Measurements from ENCODE around the gene CD63.
A peak's percentile ranks its signal among the peaks of the same experiment; 100 is the strongest.

CD63 gene

DNA sequence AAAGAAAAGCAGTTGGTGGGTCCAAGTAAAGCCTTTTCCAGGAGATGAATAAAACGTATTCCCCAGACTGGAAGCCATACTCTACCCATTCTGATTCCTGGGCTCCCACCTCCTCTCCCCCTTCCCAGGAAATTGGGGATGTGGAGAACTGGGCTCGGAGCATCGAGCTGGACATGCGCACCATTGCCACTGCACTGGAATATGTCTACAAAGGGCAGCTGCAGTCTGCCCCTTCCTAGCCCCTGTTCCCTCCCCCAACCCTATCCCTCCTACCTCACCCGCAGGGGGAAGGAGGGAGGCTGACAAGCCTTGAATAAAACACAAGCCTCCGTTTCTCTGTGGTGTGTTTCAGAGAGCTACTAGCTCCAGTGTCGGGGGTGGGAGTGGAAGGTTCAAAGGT is 9.4 kb downstream of the CD63 start:
- TF ChIP-seq, protein P1, sequence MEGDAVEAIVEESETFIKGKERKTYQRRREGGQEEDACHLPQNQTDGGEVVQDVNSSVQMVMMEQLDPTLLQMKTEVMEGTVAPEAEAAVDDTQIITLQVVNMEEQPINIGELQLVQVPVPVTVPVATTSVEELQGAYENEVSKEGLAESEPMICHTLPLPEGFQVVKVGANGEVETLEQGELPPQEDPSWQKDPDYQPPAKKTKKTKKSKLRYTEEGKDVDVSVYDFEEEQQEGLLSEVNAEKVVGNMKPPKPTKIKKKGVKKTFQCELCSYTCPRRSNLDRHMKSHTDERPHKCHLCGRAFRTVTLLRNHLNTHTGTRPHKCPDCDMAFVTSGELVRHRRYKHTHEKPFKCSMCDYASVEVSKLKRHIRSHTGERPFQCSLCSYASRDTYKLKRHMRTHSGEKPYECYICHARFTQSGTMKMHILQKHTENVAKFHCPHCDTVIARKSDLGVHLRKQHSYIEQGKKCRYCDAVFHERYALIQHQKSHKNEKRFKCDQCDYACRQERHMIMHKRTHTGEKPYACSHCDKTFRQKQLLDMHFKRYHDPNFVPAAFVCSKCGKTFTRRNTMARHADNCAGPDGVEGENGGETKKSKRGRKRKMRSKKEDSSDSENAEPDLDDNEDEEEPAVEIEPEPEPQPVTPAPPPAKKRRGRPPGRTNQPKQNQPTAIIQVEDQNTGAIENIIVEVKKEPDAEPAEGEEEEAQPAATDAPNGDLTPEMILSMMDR (IDR thresholded peaks at IDR 0.05): no peak
- TF ChIP-seq ZFX (IDR thresholded peaks at IDR 0.05; ENCODE audit: borderline replicate concordance): no peak
- H3K27ac ChIP-seq: peak overlapping the region; percentile 99

DNA sequence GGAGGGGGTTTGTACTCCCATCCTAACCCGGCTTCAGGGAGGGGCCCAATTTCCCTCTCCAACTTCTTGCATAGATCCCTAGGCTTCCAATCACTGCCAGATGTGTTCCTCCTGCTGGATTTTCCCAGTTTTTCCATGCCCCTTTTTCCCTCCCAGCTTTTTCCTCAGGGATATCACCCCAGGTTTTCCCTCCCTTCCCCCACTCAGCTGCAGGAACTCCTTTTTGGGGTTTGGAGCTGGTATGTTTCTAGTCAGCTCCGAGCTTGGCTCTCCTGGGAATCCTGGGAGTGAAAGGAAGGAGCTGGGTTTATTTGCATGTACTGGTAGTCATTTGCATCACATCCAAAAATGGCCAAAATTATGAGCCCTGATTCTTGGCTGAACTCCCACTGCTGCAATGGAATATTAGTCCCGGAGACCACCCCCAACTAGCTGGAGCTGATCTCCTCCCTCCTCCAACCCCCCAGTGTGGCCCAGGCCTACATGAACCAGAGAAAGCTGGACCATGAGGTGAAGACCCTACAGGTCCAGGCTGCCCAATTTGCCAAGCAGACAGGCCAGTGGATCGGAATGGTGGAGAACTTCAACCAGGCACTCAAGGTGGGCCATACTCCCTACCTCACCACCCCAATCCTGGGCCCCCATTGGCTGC is 10.1 kb downstream of the CD63 start:
- H3K27ac ChIP-seq: peak overlapping the region; percentile 99
- TF ChIP-seq, protein P1 (IDR thresholded peaks at IDR 0.05): no peak
- no peak for TF ChIP-seq ZFX (IDR thresholded peaks at IDR 0.05; ENCODE audit: borderline replicate concordance)

DNA sequence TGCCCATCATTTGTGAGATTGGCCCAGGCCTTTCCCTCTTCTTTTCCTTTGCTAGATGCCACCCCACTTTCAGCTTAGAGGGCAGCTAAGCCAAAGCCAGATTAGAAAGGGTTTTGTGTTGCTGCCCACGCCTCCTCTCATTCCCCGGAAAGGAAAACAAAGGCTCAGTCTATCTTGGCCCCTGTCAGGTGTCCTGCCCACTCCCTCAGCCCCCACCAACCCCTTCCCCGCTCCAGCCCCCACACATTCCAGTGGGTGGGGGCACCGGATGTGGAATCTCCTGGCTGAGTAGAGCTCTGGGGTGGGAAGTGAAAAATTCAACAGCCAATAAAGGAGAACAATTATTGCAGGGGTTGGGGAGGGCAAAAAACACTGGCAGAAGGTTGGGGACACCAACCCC is 10.8 kb downstream of the CD63 start:
- H3K27ac ChIP-seq: peak overlapping the region; percentile 99
- TF ChIP-seq, protein P1 (IDR thresholded peaks at IDR 0.05): no peak
- TF ChIP-seq ZFX (IDR thresholded peaks at IDR 0.05; ENCODE audit: borderline replicate concordance): no peak

DNA sequence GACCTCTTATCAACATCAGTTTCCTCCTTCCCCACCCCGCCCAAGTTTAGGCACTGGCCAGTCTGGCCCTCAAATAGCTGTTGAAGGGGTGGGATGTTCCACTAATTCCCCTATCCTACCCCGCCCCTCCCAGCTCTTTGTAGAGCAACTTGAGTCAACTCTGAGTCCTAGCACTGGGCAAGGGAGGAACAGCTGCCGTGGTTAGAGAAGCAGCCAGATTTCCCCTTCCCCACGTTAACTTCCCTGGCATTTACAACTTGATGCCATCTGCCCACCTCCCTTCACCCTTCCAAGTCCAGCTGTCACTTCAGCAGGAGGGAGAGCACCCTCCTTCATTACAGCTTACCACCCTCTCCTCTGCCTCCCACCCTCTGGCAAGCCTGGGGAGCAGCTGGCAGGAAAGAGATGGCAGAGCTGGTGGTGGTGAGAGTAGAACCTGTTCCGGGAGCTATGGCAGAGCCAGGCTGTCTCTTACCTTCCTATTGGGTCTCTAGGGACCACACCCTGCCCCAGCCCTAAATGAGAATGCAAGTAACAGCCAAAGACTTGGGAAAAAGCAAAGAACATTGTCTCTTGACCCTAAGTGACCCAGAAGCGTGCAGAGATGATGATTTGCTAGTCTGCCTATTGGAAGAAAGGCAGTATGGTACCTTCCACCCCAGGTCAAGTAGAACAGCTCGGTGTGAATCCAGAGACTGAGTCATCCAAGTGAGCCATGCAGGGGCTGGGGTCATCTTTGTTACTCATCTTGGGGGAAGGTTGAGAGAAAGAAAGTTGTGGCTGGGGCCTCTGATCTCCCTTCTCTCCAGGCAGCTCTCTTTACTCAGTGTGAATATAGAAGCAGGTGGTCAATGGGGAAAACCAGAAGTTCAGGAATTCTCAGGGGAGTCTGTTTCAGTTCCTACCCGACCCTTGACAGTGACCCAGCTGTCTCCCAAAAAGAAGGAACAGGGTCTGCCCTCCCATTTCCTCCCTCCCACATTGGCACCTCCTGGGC is 11.5 kb downstream of the CD63 start:
- peak overlapping the region; percentile 99 for H3K27ac ChIP-seq
- TF ChIP-seq ZFX (IDR thresholded peaks at IDR 0.05; ENCODE audit: borderline replicate concordance): no peak
- TF ChIP-seq, protein P1 (IDR thresholded peaks at IDR 0.05): no peak

DNA sequence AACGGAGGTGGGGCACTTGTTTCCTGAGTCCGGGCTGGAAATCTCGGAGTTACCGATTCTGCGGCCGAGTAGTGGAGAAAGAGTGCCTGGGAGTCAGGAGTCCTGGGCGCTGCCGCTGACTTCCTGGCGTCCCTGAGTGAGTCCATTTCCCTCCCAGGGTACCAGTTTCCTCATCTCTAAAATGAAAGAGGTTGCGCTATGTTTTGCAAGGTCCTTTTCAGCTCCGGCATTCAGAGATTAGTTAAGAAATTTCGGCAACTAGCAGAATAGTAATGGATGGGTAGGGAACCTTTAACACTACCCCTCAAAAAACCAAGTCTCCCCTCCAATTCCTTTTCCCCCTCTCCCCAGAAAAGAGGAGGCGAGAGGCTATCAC is 12.2 kb downstream of the CD63 start:
- TF ChIP-seq ZFX (IDR thresholded peaks at IDR 0.05; ENCODE audit: borderline replicate concordance): no peak
- TF ChIP-seq, protein P1 (IDR thresholded peaks at IDR 0.05): no peak
- H3K27ac ChIP-seq: peak overlapping the region; percentile 99

DNA sequence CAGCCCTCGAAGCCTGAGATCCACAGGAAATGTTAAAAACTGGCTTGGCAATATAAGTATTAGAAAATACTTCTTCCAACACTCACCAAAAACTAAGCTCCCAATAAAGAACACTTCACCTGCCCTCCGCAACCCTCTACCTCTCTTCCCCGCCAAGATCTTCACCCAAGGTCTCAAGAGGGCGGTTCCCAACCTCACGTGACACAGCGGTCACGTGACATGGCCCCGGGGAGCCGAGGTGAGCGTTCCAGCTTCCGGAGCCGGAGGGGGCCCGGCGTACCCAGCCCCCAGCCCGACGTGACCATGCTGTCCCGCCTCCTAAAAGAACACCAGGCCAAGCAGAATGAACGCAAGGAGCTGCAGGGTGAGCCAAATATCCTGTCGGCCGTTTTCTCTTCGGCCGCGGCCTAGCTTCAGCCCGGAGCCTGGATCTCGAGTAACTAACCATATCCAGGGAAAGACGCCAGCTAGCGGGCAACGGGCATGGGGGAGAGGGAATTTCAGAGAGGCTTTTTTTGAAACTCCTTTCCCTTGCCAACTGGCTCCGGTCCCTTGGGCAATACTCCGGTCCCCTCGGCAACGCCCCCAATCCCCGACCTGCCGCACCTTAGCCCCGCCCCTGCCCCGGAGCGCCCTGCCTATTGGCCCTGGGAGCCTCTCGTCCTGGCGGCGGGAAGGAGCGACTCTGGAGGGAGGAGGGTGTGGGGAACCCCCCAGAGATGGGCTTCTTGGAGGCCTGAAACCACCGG is 12.8 kb downstream of the CD63 start, which contains the start of gene BLOC1S1:
TSS of gene BLOC1S1 (plus strand) at position 214 of the 749 bp plus-strand sequence. CDS start at position 220, 6 bp downstream.
- peak within 1 kb of the TSS; percentile 99 for H3K27ac ChIP-seq
- no peak for TF ChIP-seq ZFX (IDR thresholded peaks at IDR 0.05; ENCODE audit: borderline replicate concordance)
- TF ChIP-seq, protein P1 (IDR thresholded peaks at IDR 0.05): no peak

All from 22Rv1 (cell line).